ENCODE data around the gene TICAM2.

DNA sequence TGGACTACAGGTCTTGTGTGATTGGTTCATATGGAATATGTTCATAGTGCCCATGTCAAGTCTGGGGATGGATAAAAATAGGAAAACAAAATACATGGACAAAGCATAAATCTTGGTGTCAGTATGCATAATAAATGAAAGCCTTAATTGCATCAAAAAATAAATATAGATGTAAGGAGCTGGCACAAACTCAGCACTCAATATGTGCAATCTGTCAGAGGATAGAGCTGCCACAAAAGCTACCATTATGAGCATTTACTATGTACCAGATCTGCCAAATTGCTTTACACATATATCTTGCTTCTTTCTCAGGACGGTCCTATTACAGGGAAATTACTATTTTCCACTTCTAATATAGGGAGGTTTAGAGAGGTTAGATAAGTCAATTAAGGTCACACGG, 41.8 kb upstream of the TICAM2 start:
- no peak for TF ChIP-seq TAF1 (IDR thresholded peaks at IDR 0.05; ENCODE audit: borderline replicate concordance, insufficient read depth, low read length)
- no peak for TF ChIP-seq POLR2AphosphoS5 (IDR thresholded peaks at IDR 0.05; ENCODE audit: low read depth, low read length)
- TF ChIP-seq, protein P1, sequence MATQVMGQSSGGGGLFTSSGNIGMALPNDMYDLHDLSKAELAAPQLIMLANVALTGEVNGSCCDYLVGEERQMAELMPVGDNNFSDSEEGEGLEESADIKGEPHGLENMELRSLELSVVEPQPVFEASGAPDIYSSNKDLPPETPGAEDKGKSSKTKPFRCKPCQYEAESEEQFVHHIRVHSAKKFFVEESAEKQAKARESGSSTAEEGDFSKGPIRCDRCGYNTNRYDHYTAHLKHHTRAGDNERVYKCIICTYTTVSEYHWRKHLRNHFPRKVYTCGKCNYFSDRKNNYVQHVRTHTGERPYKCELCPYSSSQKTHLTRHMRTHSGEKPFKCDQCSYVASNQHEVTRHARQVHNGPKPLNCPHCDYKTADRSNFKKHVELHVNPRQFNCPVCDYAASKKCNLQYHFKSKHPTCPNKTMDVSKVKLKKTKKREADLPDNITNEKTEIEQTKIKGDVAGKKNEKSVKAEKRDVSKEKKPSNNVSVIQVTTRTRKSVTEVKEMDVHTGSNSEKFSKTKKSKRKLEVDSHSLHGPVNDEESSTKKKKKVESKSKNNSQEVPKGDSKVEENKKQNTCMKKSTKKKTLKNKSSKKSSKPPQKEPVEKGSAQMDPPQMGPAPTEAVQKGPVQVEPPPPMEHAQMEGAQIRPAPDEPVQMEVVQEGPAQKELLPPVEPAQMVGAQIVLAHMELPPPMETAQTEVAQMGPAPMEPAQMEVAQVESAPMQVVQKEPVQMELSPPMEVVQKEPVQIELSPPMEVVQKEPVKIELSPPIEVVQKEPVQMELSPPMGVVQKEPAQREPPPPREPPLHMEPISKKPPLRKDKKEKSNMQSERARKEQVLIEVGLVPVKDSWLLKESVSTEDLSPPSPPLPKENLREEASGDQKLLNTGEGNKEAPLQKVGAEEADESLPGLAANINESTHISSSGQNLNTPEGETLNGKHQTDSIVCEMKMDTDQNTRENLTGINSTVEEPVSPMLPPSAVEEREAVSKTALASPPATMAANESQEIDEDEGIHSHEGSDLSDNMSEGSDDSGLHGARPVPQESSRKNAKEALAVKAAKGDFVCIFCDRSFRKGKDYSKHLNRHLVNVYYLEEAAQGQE (IDR thresholded peaks at IDR 0.05; ENCODE audit: insufficient read depth in 1 of 2, low read depth in 2 of 2, low read length in 2 of 2): no peak
- no peak for TF ChIP-seq SIN3A (IDR thresholded peaks at IDR 0.05; ENCODE audit: borderline replicate concordance, insufficient read depth, low read length)
